Right forelimb (tissue), 1 donor: Measurements from ENCODE around the gene KCNG2.

Experiments
- DNase-seq: peaks from one replicate; pipeline ENCODE4 v3.0.0-alpha.2; 2018

KCNG2 gene

GRCh38 chr18:79786304-79786703, 11.4 kb upstream of the KCNG2 start:
- DNase-seq: no peak

- DNase-seq: no peak
These were observed 10.8 kb upstream of the KCNG2 start for GRCh38 chr18:79786786-79787526.

GRCh38 chr18:79787527-79787864, 10.2 kb upstream of the KCNG2 start:
- no peak for DNase-seq

DNA sequence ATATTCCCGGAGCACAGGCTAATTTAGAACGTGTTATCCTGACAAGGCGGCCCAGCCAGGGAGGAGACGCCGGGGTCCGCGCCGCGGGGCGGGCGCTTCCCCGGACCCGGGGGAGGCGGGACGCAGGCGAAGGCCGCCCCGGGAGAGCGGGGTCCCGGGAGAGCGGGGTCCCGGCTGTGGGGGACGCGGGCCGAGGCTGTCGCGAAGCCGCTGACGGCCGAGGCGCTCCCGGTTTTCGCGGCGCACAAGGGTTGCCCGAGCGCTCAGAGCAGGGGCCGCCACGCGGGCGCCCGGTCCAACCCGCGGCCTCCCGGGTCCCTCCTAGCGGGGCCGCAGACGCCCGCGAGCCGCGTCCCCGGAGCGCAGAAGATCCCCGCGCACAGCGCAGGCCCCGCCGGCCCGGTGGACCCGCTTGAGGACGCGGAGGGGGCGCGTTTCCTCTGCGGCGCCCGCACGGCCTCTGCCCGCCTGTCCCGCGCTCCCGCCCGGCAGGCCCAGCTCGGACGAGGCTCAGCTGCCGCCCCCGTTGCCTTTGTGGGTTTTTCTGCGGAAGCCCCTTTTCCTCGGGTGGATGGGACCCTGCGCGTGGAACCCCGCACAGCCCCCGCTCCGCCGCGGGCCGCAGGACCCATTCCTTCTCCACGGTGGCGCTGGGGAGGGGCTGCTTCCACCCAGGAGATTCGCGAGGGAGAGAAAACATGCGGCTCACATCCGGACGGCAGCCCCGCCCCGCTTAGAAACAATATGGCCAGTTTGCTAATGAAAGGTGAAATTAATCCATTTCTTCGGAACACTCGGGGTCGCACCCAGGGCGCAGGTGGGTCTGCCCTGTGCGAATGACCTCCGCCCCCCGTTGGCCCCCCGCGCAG, 9.6 kb upstream of the KCNG2 start:
- DNase-seq: no peak

DNA sequence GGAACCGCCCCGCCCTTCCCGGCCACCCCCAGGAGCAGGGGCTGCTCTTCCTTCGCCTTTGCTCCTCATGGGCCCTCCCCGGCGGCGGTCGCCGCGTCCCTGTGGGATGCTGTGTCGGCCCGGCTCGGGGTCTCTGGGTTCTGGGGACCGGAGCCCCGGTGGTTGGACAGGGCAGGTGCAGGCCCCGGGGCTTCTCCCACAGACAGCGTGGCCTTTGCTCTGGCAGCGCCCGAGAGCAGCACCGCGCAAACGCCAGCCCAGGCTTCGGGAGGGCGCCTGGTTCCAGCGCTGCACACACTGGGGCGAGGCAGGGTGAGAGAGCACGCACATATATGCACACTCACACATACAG, 9.0 kb upstream of the KCNG2 start:
- DNase-seq: no peak

GRCh38 chr18:79789091-79789891, 8.4 kb upstream of the KCNG2 start:
- DNase-seq: no peak

DNA sequence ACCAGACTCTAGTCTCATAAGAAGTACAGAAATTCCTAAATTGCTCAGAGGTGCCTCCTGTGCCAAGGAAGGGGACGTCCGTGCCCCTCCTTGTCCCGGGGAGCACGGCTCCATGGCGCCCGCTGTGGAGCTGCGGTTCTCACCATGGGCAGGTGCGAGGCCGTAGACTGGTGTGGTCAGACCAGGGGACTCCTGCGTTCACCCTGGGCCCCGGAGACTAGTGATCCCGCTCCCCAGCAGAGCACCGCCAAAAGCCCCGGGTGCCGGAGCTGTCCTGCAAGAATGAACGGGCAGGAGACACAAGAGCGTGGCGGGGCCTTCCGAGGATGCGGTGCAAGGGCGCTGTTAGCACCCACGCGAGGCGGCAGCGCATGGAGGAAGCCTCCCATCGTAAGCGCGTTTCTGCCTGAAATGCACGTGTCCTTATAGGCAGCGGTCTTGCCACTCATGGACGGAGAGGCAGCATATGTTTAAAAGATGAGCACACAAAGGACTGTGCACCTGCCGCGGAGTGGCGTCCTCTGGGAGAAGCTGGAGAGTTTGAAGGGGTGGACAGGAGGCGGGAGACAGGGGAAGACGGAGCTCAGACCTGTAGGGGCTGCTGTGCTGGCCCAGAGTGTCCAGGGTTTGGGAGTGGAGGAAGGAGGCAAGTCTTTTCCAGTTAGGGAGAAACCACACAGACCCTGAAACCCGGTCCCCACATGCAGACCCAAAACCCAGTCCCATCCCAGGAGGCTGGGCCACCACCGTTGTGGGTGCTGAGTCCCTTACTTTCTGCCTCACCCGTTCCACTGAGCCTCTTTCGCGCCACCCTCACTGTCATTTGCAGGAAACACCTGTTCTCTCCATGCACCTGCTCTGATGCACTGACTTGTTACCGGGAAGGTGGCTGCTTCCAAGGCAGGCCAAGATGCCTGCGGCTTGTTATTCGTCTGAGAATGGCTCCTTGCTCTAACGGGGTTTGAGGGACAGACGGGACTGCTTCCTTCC, 7.5 kb upstream of the KCNG2 start:
- DNase-seq: no peak

DNA sequence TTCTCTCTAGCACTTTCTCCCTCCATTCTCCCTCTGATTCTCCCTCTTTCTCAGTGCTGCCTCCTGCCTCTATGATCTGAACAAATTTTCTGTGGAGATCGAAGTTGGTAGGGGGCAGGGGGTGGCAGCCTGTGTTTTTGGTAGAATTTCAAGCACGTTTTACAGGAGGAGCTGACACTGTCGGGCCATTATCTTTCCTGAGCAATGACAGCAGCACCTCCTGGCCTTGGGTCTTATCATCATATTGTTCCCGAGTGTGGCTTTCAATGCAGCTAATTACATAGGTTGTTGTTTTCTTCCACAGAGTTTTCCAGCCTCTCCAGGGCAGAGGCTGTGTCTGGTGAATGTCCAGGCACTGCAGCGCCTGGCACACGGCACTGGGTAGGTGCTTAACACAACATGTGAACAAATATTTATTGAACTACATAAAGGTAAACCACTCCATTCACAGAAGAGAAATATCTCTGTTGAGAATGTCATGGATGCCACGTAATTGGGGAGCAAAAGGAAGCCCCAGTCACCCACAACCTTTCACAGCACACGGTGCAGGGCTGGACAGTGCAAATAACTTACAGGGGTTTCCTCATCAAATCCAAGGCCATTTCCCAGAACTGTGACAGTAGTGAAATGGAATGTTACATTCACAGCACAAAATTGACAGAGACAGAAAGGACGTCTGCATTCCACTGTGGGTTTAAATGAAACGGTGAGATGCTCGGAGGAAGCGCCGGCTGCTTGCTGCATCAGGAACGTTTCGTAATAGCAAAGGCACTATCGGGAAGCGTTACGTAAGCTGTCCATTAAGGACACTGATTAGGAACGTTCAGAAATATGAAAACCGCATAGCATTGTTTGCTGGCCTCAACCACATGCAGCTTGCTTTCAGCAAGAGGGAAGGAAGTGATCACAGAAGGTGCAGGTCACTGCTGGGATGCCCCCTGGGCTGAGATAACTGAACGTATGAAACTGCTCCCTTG, 6.5 kb upstream of the KCNG2 start:
- DNase-seq: no peak

DNA sequence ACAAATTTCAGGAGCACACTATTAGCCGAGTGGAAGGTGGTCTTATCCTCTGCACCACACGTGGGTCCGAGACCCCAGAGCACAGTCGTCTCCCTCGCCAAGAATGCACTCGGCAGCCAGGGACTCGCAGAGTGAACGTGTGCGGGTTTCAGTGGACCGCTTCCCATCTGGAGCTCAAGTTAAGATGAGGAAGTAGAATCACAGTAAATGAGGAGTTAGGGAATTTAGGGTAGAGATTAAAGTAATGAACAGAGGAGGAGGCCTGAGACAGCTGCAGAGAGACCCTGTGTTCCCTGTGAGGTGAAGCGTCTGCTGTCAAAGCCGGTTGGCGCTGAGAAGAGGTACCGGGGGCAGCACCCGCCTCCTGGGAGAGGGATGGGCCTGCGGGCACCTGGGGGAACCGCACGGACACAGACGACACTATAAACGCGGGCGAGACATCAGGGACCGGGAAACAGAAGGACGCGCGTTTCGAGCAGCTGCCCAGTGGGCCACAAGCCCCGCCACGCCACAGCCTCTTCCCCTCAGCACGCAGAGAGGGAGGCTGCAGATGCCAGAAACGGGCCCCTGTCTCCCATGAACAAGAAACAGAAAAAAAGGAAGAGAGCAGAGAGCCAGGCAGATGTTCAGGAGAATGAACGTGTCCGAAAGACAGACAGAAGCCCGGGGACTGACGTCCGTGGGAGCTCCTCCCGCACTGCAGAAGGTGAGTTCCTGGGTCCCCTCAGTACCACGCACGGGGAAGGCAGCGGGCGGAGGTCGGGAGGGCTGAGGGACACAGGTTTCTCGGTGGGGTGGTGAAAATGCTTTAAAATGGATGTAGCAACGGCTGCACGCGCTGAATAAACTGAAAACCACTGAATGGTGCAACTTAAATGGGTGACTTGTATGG, 5.4 kb upstream of the KCNG2 start:
- no peak for DNase-seq

GRCh38 chr18:79792988-79793355, 4.8 kb upstream of the KCNG2 start:
- DNase-seq: no peak

GRCh38 chr18:79794846-79795245, 2.9 kb upstream of the KCNG2 start:
- no peak for DNase-seq

- no peak for DNase-seq
These were observed 2.3 kb upstream of the KCNG2 start for GRCh38 chr18:79795446-79795845.

DNA sequence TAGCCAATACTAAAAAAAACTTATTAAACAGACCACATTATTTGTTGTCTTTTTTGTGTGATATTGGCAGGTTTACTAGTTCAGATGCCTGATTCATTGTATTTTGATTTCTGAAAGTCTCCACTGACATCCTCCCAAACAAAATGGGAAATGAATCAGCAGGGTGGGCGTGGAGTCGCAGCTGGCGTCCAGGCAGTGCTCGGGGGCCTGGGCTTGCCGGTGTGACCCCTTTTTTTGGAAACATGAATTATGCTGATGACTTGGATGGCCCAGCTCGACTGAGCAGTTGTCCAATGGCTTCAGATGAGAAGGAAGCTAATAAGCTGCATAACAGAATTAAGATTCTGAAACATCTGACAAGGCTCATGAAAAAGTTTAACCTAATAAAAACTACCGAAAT, 1.7 kb upstream of the KCNG2 start:
- DNase-seq: no peak

- peak; percentile 68 for DNase-seq
These were observed 970 bp upstream of the KCNG2 start for GRCh38 chr18:79796531-79797405.

DNA sequence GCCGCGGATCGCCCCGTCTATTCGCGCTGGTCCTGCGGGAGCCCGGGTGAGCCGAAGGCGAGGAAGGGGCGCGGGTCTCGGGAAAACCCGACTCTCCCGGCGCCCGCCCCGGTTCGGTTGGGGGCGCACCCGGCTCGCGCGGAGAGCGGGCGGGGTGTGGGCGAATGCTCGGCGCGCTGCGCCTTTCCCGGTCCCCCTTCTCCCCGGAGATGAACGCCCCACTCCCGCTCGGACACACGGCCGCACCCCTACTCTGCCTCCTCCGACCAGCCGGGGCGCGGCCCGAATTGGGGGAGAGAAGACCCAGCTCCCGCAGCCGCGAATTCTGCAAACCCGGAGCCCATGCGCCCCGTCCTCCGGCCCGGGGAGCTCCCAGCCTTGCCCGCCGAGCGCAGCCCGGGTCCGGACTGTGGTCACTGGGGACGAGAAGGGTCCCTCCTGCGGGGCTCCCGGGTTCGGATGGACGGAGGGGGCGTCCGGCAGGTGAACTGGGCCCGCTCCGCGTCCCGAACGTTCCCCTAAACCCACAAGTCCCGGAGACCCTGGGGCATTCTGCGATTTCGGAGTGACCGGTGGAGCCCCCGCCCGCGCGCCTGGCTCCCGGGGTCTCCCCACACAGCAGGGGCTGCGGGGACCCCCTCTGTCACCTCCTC, 734 bp downstream of the KCNG2 start:
- no peak for DNase-seq

- no peak for DNase-seq
These were observed 1.2 kb downstream of the KCNG2 start for GRCh38 chr18:79798999-79799370.

- DNase-seq: no peak
These were observed 2.1 kb downstream of the KCNG2 start for GRCh38 chr18:79799619-79800370.
